Measurements from ENCODE around the gene KLK11.

The KLK11 gene

DNA sequence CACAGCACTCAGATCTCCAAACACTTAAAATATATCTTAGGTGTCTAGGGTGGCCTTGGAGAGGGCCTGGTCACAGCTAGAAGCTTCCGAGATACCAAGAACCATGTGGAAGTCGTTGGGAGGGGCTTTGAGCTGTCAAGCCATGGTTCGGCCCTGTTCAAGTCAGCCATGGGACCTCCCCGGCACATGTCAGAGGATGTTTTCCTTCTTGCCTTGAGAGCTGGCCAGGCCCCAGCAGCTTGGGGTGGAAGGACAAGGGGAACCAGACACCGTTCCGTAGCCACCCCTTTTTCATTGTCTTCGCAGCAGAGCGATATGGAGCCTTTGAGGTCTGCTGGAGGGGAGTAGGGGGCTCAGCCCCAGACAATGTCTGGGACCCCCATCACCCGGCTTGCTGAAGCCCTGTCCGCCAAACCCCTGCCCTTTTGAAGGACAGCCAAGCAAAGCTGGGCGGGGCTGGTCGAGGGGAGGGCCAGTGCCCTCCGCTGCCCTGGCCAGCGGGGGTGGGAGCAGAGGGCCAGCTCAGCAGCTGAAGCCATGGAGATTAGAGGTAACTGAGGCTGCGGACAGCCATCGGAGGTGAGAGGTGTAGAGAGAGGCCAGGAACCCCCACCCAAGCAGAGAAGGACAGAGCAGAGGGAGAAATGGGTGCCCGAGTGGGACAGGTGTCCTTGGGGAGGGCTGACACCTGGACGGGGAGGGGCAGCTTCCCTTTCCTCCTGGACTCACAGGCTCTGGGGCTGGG, 435 bp downstream of the KLK11 start:
- TF ChIP-seq, protein P1, sequence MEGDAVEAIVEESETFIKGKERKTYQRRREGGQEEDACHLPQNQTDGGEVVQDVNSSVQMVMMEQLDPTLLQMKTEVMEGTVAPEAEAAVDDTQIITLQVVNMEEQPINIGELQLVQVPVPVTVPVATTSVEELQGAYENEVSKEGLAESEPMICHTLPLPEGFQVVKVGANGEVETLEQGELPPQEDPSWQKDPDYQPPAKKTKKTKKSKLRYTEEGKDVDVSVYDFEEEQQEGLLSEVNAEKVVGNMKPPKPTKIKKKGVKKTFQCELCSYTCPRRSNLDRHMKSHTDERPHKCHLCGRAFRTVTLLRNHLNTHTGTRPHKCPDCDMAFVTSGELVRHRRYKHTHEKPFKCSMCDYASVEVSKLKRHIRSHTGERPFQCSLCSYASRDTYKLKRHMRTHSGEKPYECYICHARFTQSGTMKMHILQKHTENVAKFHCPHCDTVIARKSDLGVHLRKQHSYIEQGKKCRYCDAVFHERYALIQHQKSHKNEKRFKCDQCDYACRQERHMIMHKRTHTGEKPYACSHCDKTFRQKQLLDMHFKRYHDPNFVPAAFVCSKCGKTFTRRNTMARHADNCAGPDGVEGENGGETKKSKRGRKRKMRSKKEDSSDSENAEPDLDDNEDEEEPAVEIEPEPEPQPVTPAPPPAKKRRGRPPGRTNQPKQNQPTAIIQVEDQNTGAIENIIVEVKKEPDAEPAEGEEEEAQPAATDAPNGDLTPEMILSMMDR (IDR thresholded peaks at IDR 0.05; ENCODE audit: borderline replicate concordance, control extremely low read depth, extremely low read depth, insufficient read depth, missing control alignments), result no peak
- DNase-seq (ENCODE audit: low spot score), result peak; percentile 22
- in situ Hi-C loops (cut with MboI; ENCODE audit: low sequenced_read_pairs, unreplicated experiment), result no loop called here

DNA sequence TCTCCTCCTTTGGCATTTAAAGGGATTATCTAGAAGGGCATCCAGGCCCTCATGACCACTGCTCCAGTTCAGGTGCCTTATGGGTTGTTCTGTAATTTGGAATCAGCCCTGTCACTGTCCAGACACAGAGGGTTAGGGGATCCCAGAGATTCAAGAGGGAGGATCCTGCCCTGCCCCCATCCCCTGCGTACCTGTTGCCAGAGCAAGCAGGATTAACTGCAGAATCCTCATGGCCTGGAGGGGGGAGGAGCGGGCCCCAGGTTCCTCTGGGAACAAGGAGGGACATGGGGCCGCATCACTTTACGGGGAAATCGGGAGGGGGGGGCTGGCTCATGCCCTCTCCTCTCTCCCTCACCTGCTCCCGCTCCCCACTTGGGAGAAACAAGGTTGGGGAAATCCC, 1.0 kb downstream of the KLK11 start:
- TF ChIP-seq, protein P1 (IDR thresholded peaks at IDR 0.05; ENCODE audit: borderline replicate concordance, control extremely low read depth, extremely low read depth, insufficient read depth, missing control alignments), result no peak
- in situ Hi-C loops (cut with MboI; ENCODE audit: low sequenced_read_pairs, unreplicated experiment), result no loop called here

DNA sequence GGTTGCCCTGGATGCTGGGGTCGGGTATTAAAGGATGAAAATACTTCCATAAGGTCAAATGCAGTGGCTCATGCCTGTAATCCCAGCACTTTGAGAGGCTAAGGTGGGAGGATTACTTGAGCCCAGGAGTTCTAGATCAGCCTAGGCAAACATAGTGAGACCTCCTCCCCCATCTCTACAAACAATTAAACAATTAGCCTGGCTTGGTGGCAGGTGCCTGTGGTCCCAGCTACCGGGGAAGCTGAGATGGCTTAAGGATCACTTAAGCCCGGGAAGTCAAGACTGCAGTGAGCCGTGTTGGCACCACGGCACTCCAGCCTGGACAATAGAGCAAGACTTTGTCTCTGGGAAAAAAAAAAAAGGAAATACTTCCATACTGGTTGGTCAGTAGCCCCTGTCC, 1.5 kb downstream of the KLK11 start:
- in situ Hi-C loops (cut with MboI; ENCODE audit: low sequenced_read_pairs, unreplicated experiment), result no loop called here
- no peak for DNase-seq (ENCODE audit: low spot score)

More for the DNA sequence above, 1.0 kb downstream of the KLK11 start:
- DNase-seq (ENCODE audit: low spot score), result no peak

DNA sequence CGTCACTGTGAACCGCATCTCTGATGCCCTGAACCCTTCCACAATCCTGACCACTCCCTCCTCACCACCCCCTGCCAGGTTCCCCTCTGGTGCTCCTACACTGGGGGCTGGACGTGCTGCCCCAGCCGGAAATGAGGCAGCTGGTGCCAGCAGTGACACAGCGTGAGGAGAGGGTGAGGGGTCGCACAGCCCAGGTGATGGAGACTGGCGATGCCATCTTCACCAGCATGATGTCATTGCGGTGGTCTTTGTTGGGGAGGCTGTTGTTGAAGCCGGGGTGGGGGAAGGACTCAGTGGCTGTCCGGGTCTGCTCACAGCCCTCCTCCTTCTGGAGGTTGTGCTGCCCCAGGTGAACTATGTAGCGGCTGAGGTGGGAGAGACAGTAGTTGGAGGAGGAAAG, 2.5 kb downstream of the KLK11 start:
- in situ Hi-C loops (cut with MboI; ENCODE audit: low sequenced_read_pairs, unreplicated experiment), result no loop called here
- DNase-seq (ENCODE audit: low spot score), result no peak
- TF ChIP-seq, protein P1 (IDR thresholded peaks at IDR 0.05; ENCODE audit: borderline replicate concordance, control extremely low read depth, extremely low read depth, insufficient read depth, missing control alignments), result no peak

More for the DNA sequence above, 1.5 kb downstream of the KLK11 start:
- TF ChIP-seq, protein P1 (IDR thresholded peaks at IDR 0.05; ENCODE audit: borderline replicate concordance, control extremely low read depth, extremely low read depth, insufficient read depth, missing control alignments), result no peak

DNA sequence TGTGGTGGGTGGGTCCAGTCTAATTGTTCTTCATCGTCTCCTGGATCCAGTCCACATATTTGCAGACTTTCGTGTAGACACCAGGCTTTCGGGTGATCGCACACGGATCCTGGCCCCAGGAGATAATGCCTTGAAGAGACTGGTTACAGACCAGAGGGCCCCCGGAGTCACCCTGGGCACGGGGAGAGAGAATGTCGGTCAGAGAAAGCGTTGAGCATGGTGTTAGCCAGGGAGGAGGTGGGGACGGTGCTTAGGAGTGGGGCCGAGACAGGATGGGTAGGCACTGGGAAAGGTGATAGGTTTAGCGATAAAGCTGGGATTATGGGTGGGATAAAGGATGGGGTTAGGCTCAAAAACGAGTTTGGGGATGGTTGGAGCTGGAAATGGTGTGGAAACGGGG, 3.9 kb downstream of the KLK11 start:
- TF ChIP-seq, protein P1 (IDR thresholded peaks at IDR 0.05; ENCODE audit: borderline replicate concordance, control extremely low read depth, extremely low read depth, insufficient read depth, missing control alignments), result no peak
- in situ Hi-C loops (cut with MboI; ENCODE audit: low sequenced_read_pairs, unreplicated experiment), result no loop called here
- DNase-seq (ENCODE audit: low spot score), result no peak

DNA sequence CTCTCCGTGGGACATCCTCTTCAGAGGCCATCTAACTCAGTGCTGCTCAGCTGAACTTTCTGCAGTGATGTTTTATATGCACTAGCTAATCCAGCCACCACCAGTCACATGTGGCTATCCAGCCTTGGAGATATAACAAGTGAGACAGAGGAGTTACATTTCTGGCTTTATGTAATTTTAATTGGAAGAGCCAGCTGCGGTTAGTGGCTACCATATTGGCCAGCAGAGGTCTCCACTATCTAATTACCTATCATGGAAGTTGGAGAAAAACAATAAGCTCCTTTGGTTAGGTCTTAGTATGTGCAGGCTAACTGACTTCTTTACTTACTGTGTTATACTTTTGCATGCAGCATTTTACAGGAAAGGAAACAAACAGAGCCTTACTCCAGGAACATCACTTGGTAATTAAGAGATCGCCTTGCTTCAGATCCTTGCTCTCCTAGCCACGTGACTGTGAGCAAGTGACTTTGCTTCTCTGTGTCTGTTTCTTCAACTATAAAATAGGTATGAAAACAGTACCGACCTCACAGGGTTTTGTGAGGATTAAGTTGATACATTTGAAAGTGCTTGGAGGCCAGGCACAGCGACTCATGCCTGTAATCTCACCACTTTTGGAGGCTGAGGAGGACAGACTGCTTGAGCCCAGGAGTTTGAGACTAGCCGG, 5.3 kb downstream of the KLK11 start:
- no peak for DNase-seq (ENCODE audit: low spot score)
- in situ Hi-C loops (cut with MboI; ENCODE audit: low sequenced_read_pairs, unreplicated experiment), result no loop called here
- TF ChIP-seq, protein P1 (IDR thresholded peaks at IDR 0.05; ENCODE audit: borderline replicate concordance, control extremely low read depth, extremely low read depth, insufficient read depth, missing control alignments), result peak; percentile 57

All from GM13976 (cell line).